Skin of body (tissue), 2 donors: ENCODE results near the gene ATG5. TPM values are rescaled to one million over a fixed set of nuclear protein-coding genes. Genes with fewer than 3 reads are reported as not detected.
"Not testable (repeated sequence)": the region's sequence is repeated elsewhere in the genome, so short reads cannot be mapped to it uniquely, and the experiment has no call there.

Experiments
- DNase-seq: peaks from one replicate; lab custom pipeline; 2025; lab: John Stamatoyannopoulos, UW
- total RNA-seq: library from RNA; depleted of rRNA; stranded (reverse); fragments of >200 nt; gene quantifications from one replicate; pipeline ENCODE4 v1.2.3, GENCODE V29; 2014

The ATG5 gene
- total RNA-seq, 1 donor from 2014 or later, result 42.4 TPM

DNA sequence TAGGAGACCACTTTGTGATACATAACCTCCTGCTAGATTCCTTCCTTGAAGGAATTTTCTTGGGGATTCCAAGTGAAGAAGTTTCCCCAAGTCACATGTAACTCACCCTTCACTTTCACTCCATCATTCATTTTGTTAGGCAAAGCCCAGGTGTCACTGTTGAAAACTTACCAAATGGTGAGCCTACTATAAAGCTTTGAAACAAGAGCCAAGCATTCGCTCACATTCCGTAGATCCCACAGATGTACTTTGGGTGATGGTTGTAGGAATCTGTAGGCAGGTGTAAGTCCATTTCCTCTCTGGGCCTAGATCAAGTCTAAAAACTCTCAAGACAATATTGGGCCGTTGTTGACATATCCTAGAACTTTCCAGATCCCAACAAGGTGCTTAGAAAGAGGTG lies 165.4 kb downstream of the ATG5 start:
- DNase-seq, result no peak

DNA sequence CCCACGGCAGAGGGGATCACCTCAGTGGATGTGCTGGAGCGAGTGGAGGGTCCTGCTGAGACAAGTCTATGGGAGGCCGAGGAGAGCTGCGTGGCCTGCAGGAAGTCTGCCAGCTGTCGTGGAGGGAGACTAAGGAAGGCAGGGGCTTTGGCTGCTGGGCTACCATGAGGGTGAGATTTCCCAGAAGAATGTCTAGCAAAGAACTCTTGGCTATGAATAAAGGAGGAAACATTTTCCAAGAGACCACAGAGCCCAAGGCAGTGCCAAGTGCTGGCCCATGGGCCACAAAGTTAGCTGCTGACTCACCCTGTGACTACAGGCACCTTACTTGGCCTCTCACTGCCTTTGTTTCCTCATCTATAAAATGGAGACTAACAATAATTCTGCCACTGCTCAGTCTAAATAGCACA lies 166.0 kb downstream of the ATG5 start:
- no peak for DNase-seq

DNA sequence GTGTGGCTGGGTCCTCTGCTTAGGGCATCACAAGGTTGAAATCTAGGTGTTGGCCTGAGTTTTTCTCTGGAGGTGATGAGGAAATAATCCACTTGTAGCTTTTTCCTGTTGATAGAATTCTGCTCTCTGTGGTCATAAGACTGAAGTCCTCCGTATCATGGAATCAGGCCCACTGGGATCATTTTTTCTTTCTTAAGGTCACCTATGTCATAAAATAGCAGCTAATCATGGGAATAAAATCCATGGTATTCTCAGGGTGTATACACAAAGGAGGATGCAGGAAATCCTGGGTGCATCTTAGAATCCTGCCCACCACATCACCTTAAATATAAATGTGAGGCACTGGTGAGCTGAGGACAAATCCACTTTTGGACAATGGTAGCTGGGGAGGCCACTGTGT lies 166.7 kb downstream of the ATG5 start:
- no peak for DNase-seq

DNA sequence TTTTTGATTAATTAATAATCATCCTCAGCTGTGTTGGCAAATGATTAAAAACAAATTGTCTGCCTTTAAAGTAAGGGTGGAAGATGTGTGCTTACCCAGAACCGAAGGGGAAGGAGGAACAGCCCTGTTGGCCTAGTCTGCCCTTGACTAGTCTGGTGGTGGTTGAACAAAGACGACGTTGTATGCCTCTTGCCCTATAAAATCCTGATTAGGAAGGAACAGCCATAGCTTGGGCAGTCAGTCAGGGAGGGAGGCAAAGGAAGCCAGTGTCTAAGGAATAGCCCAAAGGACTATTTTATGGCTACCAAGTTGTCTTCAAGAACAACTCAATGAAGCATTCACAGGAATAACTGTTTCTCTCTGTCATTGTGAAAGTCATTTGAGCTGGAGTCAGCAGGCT lies 168.7 kb downstream of the ATG5 start:
- DNase-seq, result no peak

DNA sequence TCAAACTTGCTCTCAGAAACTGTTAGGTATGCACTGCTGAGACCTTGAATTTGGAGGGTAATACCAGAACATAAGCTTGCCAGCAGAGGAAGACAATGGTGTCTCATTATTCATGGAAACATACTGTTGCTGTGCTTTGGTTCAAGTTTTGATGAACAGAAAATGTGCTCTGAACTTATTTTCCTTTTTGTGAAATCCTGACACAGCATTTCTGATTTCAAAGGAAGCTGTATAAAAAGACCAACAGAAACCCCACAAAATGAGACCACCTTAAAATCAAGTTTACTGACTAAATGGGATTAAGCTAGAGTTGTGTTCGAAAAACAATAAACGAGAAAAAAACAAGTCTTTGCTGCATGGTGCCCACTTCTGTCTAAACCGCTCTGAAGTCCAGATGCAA lies 169.1 kb downstream of the ATG5 start:
- no peak for DNase-seq

DNA sequence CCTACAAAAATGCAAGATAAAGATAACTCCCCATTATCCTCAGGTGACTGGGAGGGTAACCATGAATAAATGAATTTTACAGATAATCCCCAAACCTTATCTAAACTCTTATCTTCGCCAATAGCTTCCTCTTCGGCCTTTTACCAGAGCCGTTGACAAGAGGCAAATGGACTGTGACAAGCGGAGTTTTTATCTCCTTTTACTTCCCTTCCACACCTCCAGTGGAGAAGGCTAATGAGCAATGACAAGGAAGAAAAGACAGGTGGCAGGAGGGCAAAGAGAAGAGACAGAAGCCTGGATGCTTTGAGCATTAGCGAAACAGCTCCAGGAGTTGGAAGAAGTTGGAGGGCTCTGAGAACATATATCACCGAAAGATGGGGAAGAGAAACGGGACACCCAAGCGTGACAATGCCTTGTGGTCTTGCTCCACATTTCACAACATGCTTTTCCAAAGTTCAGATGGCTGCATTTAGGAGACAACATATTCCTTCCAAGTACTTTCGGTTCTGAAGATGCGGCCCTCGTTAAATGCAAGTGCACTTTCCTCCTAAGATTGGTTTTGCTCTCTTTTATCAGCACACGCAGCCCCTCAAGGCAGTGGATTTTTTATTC lies 170.2 kb downstream of the ATG5 start:
- peak; percentile 28 for DNase-seq

DNA sequence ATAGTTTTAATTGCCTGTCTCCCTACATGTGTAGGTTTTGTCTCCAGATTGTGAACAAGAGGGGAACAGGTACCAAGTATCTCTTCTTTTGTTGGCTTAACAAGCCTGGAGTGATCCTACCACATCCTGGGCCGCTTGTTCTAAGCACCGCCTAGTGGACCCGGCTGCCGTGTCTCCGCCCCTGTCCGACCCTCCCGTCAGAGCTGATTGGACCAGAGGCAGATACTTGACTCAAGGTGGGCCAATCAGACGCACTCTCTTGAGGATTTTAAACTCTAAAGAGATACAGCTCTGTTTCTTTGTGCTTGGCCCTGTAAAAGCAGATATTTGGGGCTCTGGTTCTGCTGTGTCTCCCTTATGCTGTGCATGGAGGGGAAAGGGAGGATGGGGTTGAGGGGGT lies 171.2 kb downstream of the ATG5 start:
- no peak for DNase-seq

DNA sequence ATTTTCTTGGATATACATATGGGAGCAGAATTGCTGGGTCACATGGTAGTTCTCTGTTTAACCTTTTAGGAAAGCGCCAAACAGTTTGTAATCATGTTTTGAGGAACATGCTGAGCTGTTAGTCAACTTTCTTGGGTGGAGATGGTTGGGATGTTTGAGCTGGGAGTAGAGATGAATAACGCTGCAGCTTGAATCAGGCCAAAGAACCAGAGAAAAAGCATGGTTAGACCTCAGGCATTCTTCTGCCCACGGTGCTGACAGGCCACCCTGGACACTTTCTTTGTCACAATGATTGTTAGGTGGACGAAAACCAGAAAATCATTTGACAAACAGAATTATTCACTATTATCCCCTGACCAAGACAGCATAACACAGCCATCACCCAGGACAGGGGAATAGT lies 172.6 kb downstream of the ATG5 start:
- DNase-seq, result no peak

DNA sequence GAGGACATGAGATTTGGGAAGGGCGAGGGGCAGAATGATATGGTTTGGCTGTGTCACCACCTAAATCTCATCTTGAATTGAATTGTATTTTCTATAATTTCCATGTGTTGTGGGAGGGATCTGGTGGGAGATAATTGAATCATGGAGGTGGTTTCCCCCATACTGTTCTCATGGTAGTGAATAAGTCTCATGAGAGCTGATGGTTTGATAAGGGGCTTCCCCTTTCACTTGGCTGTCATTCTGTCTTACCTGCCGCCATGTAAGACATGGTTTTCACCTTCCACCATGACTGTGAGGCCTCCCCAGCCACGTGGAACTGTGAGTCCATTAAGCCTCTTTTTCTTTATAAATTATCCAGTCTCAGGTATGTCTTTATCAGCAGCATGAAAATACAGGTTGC lies 173.1 kb downstream of the ATG5 start:
- not testable (repeated sequence) for DNase-seq

DNA sequence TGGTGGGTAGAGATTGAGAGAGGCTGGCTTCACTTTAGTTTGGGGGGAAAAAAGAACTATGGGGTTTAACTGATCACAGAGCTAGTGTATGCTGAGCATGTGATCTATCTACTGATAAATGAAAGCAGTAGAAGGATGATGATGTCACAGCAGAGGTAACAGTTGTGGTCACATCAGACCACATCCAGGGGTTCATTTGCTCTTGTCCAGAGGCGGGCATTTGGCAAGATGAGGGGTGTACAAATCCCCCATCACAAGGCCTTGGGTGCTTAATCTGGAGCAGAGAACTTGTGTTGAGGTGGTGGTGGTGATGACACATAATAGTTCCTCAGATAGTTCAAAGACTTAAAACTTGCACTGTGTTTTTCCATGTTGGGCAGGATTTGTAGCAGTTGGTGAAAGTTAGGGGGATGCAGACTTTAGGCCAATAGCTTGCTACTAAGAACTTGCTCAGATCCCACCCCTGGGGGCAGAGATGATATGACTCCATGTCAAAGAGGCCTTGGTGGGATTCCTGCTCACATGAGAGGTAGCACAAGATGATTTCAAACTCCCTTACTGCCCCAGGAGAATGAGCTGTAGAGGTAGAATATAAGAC lies 176.0 kb downstream of the ATG5 start:
- no peak for DNase-seq

DNA sequence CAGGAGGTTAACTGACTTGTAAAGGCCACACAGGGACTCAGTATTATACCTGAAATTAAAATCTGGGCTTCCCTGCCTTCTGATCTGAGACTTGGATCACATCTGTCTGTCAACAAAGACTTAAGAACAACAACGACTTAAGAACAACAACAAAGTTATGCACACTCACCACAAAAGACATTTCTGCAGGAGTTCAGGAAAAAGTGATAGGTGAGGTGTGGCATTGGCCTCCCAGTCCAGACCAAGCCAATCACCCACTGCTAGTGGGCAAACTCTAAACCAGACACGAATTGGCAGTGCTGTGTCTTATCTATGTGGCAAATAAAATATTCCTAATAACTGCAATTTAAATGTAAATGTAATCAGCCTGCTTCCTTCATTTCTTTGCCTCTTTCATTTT lies 178.1 kb downstream of the ATG5 start:
- DNase-seq, result no peak

DNA sequence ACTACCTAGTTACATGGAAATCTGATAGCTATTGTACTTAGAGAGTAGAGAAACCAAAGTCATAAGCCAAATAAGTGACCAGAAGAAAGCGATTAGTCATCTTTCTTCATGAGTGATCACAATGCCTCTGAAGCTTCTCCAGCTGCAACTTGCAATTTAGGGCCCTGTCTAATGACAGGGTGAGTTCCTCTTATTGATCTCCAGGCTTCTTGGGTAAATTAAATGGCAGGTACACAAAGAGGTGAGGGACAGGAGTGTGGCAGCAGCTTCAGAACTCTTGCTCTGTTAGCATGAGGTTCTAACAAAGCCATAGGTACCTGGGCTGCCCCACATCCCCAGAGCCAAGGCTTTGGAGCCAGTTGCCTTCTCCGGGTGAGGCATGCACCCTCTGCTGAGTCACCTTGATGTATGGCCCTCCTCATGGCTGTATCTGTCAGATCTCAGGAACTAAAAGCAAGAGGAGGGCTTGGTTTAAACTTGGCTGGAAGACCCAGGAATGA lies 178.7 kb downstream of the ATG5 start:
- no peak for DNase-seq

DNA sequence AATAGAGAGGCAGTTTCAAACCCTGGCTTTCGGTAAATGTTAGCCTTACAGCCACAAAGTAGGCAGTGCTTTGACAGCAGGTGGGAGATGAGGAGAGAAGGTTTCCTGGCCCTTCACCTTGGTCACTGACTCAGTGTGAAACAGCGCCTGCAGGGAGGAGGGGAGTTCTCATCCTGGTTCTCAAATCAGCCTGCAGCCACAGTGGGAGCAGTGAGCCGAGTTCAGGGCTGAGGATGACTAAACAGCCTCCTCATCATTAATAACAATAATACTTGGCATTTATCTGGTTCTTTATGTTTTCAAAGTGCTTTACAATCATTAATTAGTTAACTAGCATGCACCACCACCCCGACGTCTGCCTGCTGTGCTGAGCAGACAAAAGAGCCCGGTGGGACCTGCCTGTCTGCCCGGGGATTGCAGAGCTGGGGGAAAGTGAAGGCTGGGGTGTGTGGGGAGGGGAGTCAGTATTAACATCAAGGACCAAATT lies 179.8 kb downstream of the ATG5 start:
- DNase-seq, result no peak

DNA sequence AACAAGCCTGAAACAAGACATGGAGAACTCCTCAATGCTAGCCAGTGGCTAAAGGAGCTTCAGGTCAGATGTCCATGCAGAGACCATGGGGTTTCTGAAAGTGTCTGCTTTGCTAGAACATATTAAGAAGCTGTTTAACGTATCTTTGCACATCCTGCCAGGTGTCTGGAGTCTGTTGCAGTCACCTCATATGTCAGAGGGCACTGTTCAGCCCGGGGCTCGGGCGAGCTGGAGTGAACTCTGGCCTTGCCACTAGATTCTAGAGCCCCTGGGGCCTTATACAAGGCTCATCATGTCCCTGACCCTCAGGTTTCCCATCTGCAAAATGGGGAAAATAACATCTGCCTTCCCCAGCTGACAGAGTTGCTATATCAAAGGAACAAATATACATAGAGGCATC lies 180.4 kb downstream of the ATG5 start:
- DNase-seq, result no peak

DNA sequence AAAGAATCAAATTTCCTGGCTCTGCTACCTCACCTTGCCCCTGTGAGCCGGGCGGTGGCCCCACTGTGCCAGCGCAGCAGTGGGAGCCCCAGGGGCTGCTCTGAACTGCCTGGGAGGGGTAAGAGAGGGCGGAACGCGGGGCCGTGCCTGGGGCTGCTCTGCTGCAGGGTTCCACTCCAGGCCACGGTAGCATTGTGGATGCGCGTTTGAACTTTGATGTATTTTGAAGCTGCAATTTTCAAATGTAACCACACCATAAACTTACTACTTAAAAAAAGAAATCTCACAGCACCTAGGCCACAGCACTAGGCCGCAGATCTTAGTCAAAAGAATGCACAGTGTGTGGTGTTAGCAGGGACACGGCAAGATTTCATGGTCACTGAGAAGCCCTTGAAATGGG lies 181.9 kb downstream of the ATG5 start:
- DNase-seq, result no peak

DNA sequence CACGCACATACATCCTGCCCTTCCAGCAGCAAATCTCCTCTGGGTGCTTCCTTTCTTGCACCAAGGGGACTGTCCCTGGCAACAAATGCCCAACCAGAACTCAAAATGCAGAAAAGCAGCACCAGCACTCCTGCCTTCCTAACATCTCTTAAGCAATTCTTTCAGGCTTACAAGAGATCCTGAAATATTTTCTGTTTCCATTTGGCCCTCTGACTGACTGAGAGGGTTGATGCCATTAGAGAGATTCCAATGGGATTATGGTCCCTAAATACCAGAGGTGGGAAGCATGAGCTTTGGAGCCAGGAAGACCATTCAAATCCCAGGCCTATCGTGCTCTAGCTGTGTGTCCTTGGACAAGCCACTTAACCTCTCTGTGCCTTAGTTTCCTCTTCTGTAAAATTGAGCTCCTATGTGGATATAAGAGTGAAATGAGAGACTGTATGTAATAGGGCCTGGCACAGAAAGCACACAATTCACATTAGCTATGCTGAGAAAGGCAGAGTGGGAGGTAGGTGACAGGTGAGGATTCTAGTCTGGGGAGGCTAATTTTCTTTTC lies 182.6 kb downstream of the ATG5 start:
- no peak for DNase-seq

DNA sequence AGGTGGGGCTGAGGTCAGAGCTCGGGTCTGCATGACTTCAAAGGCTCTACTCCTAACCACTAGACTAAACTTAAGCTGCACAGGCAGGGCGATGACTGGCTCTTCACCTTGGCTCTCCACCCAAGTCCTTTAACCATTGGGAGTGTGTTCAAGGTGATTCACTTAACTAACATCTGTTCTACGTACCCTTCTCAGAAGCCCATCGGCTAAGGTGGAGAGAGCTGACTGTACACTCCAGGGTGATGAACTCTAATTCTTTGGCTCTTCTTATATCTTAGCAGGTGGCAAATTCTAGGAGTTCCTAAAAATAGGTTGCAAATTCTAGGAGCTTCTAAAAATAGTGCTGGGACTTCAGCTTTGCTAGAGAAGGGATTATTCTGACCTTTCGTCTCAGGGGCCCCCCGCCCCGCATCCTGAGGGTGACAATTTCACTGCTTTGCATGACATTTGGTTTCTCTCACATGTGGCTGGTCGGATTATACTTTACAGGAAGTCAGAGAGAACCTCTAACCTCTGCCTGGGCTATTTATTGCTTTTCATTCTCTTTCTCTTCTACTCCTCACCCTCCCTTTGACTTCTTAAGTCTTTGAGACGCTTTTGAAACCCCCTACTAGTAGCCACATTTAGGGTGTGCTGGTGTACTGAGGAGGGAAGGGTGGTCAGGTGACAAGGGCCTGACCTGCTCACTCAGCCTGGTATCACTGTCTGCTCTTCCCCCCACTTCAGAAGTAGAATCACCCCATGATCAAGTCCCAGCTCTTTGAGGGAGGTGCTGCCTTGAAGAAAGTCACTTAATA lies 183.9 kb downstream of the ATG5 start:
- no peak for DNase-seq

DNA sequence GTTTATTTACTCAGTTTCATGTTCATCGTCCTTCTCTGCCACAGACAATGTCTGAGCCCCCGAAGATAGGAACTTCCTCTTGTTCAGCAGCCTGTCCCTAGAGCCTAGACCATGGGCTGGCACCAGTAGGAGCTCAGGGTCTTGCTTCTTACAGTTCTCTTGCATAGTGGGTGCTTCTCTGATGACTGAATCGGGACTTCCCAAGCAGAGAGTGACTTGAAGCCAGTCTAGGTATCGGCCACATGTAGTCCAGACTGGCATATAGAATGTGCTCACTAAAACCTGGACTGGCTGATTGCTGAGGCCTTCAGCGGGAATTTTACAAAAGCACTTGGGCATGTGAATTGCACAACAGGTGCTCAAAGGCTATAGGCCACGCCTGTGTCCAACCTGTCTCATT lies 187.4 kb downstream of the ATG5 start:
- DNase-seq, result no peak

DNA sequence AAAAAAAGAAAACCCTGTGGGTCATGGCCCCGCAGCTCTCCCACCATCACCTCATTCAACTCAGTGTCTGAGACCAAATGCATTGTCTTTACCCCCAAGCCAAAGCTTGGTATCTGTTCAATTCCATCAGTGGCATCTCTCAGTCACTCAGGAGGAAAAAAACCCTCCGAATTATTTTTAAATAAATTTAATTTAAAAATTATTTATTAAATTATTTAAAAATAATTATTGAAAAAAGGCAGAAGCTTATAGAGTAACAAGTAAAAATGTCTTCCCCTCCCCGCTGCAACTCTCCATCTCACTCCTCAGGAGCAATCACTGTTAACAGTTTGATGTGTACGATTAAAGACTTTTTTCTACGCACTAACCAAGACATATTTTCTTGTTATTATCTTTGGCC lies 188.7 kb downstream of the ATG5 start:
- DNase-seq, result no peak

DNA sequence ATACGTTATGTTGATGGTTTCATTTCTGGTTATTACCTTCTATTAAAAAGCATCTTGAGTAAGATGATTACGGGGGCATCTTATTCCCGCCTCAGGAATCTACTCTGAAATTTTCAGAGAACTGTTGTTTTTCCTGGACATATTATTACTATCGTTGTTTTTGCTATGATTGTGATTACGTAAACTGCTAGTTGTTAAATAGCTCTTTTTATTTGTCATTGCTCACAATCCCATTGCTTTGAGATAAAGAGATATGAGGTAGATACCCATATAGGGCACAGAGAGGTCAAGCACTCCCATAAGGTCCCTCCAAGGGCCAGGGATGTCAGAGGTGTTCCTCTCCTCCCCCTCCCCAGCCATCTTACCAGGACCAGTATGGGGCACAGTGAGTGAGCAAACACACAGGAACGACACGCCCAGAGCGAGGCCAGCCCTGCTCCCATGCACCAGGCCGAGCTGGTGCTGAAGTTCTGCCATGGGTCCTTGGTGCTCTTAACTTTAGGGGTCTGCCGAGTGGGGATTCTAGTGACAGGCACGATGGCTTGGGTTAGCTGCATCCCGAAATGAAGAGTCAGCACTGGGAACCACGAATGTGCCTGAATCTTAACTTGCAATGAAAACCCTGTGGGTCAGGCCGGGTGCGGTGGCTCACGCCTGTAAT lies 189.5 kb downstream of the ATG5 start:
- no peak for DNase-seq

DNA sequence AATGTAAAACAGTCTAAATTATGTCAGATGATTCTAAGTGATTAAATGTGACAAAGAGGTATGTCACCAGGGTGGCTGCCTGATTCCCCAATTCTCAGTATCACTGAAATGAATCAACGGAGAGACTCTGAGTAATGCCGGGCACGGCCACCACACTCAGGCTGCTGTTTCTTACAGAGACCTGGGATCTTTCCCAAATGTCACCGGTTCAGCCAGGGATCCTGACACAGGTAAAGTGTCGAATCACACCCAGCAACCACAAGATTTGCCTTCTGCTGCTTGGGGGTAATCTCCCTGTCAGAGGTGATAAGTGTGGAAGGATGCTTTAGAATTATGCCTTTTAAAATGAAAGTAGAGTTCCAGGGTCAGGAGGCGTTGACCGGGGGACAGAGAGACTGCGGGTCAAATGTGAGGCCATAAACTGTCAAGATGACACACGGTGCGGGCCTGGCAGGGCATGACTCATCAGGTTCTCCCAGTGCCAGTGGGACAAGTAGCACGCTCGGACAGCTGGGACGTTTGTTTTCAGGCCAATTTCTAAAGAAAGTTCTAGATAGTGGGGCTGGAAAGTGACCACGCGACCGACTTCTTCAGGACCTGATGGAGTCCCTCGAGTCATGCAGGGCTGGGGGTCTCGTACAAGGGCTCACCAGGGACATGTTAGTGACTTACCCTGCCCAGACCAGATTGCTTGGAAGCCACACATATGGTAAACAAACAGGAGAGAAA lies 190.5 kb downstream of the ATG5 start:
- no peak for DNase-seq
